Measurements from ENCODE around the gene FCN3.

The FCN3 gene

DNA sequence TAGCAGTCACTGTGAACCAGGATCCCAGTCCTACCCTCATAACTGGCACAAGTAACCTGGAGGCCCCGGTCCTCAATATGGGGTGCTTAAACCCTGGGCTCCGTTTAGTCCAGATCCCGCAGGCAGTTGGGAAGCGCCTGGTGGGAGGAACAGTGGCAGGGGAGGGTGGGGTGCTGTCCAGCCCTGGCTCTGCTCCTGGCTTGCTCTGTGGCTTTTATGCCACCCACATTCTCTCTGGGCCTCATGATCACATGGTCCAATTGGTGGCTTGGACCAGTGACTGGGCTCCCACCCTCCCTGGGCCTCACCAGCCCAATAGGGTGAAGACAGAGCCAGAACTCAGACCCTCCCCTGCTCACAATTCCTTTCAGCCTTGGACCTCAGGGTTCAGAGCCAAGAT is 5.6 kb upstream of the FCN3 start:
- peak; percentile 41 for DNase-seq (ENCODE audit: low spot score)

DNA sequence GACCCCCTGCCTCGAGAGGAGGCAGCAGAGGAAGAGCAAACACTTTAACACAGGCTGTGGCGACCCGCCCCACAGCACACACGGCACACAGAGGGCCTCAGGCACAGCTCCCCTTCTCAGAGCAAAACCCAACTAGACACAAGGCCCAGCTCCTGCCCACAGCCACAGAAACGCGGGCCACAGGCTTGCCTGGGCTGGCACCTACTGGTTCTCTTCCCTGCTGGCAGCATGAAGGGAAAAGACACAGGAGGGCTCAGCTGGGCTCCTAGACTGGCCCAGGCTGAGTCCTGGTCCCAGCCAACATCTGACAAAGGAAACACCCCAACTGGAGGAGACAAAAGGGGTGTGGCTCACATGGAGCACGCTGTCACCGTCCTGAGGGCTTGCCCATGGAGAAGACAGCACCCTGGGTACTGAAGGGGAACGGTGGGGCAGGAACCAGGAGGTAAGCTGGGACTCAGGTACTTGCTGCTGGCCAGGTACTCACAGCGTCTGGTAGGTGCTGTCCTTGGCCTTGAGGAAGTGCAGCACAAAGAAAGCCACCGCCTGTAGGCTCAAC is 5.0 kb upstream of the FCN3 start:
- no peak for DNase-seq (ENCODE audit: low spot score)

DNA sequence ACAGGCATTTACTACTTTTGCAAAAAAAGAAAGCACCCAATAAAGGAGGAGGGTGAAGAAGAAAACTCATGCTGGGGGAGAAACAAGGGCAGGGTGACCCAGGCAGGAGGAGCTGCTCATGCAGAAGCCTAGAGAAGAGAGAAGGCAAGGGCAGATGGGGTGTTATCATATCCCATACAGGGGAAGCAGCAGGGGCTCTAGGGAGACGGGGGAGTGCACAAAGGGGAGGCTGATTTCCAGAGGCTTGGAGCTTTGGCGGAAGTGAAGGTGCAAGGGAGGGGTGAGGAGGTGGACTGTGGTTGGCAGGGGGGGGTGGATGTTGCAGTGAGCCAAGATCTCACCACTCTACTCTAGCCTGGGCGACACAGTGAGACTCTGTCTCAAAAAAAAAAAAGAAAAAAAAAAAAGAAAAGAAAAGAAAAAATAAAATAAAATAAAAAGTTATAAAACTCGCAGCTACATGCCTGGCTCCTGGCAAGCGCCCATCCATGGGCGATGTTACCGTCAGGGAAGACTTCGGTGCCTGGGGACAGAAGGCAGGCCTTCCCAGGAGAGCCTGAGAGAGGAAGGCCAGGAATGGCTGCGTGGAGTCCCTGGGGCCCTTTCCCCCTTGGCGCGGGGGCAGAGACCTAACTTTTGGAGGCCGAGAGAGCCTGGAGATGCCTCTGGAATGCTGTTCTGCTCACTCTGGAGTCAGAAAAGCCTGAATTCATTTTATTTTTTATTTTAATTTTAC is 3.3 kb upstream of the FCN3 start:
- DNase-seq (ENCODE audit: low spot score), result no peak

DNA sequence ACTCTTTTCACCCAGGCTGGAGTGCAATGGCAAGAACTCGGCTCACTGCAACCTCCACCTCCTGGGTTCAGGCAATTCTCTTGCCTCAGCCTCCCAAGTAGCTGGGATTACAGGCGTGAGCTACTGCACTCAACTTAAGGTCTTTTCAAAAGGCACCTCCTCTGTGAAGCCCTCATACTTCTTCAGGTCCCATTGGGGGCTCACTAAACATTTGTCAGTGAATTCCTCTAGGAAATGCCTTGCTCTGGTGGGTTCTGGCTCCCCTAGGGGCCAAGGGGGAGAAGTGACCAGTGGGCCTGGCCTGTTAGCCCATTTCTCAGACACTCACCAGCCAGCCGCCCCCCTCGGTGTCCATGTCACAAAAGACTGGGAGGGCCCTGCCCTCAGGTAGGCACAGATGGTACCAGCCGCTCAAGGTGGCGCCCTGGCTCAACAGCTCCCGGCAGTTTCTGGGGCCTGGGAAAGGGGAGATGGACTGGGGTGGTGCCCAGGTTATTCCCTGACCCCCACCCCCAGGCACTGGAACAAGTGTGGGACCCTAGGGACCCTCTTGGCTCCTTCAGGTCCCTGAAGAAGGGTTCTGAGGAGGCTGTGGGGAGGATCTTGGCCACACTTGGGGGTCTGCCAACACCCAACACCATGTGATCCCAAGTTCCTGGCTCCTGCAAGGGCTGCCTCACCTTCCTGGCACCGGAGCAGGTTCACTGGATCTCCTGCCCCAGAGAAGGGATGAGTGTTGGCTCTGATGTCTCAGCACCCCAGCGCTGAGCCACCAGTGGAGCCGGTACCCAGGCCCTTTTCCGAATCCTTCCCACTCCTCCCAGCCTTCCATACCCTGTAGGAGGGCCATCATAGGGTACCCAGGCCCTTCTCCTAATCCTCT is 1.6 kb downstream of the FCN3 start:
- no peak for DNase-seq (ENCODE audit: low spot score)

DNA sequence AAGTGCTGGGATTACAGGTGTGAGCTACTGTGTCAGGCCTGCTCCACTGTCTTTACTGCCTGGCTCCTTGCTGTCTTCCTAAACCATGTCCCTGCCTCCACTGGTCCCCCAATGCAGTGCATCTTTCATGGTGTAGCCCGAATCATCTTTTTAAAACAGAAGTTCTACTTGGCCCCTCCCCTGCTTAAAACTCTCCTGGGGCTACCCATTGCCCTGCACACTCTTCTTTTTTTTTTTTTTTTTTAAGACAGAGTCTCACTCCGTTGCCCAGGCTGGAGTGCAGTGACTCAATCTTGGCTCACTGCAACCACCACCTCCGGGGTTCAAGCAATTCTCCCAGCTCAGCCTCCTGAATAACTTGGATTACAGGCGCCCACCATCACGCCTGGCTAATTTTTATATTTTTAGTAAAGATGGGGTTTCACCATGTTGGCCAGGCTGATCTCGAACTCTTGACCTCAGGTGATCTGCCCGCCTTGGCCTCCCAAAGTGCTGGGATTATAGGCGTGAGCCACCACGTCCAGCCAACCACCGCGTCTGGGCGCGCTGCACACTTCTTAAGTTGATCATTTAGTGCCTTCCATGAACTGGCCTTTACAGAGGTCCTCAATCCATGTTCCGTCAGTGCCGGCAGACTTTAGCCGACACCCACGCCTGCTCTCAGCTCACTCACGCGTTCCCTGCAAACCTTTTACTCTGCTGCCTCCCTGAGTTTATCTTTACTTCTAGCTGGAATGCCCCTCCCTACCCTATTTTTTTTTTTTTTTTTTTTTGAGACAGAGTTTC is 2.4 kb downstream of the FCN3 start:
- DNase-seq (ENCODE audit: low spot score), result no peak

DNA sequence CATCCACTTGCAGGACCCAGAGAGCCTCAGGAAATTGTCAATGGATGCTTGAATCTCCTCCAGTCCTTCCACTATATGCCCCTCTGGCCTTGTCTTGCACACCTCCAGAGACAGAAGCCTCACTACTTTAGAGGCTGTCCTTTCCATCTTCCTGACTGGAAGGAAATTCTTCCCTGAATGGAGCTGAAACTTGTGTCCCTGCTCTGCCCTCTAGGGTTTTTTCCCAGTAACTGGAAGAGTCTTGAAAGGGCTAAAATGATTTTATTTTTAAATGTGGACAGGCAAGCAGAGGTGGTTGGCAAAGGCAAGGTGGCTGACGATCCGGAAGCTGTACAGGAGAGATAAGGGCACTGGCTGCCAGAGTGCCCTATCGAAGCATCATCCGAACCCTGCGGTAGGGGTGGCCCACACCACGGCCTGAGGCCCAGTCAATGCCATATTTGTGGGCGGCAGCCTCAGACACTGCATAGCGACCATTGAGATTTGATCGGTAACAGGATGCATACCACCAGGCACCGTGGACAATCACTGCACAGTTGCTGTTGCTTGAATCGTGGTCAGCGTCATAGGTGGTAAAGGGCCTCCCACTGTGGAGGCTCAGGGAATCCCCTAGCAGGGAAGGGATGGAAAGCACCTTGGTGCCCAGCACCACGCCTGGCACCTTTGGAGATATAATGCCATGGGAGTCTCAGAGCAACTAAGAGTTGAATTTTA is 5.6 kb downstream of the FCN3 start:
- no peak for DNase-seq (ENCODE audit: low spot score)

DNA sequence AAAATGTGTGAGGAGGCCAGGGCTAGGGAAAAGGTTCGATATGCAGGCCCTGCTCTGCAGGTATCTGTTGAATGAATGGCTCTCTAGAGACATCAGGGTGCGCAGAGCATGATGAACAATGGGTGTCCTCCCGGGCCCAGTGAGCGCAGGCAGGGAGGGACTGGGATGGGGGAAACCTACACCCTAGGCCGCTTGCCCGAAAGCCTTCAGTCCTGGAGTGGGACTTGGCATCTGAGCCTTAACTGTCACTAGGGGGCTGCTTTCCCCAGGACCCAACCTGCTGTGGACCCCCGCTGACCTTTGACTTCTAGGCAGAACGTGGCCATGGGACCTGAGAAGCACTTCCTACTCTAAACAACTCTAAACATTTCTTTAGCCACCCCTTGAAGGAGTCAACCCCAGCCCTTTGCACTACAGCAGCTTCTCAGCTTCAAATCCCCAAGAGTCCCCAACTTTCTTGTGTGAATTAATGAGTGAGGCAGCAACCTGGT is 7.4 kb downstream of the FCN3 start:
- no peak for DNase-seq (ENCODE audit: low spot score)

DNA sequence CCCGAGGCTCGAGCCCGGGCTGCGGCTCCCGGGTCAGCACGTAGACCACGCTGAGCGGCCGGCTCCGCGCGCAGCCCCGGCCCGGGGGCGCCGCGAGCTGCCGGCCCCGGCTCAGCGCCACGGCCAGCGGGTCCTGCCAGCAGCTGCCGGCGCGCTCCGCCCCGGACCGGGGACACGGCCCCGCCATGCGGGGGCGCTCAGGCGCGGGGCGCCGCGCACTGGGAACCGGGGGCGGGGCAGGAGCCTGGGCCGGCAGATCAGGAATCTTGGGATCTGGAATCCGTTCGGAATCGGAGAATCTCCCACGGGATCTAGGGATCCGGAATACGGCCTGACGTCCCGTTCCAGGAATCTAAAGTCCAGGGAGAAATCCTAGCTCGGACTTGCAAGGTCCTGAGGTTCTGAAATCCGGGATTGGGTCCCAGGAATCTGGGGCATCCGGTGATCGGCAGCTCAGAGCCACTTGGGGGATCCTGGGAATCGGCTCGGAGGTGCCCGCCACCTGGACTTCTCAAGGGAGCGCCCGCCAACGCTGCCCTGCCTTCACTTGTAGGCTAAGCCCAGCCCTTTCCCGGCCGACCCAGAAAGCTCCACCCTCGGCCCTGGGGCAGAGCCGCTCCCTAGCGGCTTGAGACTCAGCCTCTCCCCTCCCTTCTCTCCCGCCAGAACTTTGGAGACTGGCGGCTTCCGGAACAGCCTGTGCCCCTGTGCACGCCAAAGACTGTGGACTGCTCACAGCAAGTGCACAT is 8.0 kb downstream of the FCN3 start, which contains the start of gene MAP3K6:
MAP3K6 (minus strand) TSS at position 551 of the 749 bp plus-strand sequence; CDS start at position 187, 364 bp downstream.
- DNase-seq (ENCODE audit: low spot score), result peak; percentile 93

DNA sequence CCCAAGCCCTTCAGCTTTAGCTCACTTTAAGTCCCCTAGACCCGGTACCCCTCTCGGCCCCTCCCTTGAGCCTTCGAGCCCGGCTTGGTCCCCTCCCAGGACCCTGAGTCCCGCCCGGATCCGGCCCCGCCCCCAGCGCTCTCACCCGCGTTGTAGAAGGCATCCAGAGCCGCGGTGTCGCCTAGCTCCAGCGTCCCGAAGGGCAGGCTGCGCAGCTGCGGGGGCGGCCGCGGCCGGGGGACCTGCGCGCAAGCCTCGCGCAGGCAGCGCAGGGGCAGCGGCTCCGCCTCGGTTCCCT is 8.6 kb downstream of the FCN3 start:
- peak; percentile 89 for DNase-seq (ENCODE audit: low spot score)

DNA sequence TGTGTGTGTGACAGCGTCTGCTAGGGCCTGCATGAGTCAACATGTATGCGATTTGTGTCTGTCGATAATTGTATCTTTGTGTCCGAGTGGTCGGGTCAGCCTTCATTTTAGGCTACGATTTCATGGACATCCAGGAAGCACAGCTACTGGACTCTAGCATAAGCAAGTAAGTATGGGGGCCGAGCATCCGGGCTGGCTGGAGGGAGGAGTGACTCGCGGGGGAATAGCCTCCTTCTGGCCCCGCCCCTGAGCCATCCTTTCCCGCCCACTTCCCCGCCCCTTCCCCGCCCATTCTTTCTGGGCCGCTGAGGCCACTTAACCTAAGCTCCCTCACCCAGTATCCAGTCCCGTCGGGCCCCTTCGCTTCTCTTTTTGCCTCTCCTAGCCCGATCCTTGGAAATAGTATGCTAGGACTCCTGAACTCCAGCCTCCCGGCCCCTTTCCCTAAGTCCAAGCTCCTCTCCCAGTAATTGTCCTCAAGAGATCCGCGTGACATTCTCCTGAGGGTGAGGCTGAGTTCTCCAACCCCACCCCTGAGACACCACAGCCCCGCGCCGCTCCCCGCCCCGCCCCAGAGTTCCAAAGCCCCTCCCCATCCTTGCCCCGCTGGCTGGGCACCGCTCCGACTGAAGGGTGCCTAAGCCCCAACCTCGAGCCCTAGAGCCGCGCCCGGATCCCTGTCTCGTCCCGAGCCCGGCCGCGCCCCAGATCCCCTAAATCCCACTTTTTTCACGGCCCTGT is 9.1 kb downstream of the FCN3 start:
- DNase-seq (ENCODE audit: low spot score), result peak; percentile 97

DNA sequence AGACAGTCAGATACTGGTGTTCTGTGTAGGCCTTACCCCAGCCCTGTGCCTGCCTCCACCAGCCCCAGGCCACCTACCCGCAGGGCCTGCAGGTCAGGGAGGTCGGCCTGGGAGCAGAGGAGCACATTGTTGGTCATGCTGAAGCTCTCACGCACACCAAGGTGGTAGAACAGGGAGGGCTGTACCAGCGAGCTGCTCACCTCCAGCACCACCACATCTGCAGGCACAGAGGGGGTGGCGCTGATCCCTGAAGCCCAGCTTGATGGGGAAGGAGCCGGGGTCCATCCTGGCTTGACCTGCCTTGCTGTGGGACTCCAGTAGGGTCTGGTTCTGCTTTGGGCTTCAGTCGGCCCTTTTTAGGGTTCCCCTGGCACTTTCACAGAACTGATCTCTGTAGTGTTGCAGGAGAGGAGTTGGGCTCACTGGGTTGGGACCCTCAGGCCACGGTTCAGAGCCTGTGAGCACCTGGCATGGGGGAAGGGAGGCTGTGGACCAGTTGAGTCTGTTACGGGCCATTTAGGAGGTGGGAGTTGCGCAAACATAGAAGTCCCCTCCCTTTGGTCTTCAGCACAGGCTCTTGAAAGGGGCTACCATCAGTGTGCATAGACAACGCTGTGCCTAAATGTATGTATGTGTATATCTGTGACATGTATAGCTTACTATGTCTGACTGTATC is 9.8 kb downstream of the FCN3 start:
- no peak for DNase-seq (ENCODE audit: low spot score)

DNA sequence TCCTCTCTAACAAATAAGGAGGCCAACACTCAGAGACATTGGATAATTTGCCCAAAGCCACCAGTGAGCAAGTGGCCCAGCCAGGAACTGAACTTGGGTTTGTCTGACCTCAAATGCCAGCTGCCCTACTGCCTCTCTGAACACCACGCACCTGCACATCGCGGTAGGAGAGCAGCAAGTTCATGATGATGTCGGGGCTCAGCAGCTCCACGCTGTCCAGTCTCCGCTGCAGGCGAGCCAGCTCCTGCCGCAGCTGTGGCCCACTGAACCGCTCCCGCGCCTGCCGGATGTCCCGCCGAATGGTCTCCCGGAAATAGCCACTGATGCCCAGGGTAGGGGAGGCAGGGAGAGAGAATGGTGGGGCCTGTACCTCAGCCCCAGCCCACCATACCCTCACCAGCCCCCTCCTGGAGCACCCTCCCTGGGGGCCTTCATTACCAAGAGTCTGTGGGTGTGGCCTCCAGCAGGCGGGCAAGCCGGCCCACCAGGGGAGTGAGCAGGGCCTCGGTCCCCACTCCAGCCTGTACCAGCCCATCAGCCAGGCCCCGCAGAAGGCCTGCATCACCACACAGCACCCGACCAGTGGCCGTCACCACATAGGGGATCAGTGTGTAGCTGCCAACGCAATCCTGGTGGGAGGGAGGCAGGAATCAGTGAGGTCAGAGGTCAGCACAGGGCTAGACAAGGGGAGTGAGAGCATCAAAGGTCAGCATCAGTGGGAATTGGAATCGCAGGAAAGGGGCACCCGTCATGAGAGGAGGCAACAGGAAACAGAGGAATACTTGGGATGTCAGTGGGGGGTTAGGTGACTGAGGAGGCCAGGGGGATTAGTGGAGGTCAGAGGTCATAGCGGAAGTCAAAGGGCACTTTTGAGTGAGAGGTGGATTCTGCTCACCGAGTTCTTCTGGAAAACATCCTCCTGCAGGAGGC is 10.6 kb downstream of the FCN3 start:
- no peak for DNase-seq (ENCODE audit: low spot score)

DNA sequence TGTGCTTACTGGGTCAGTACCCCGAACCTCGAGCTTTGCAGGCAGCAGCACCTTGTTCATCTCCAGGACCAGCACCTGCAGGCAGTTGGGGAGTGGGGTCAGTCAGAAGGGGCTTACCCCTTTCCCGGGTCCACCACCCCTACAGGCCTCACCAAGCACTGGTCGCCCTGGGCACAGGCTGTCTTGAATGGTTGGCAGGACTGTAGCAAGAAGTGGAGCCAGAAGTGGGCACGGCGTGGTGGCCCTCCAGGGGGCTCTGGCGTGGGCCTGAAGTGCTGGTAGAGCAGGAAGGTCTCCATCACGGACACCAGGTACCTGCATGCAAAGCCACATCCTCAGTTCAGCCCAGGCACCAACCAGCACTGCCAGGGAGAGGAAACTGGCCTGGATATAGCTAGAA is 13.1 kb downstream of the FCN3 start:
- DNase-seq (ENCODE audit: low spot score), result no peak

DNA sequence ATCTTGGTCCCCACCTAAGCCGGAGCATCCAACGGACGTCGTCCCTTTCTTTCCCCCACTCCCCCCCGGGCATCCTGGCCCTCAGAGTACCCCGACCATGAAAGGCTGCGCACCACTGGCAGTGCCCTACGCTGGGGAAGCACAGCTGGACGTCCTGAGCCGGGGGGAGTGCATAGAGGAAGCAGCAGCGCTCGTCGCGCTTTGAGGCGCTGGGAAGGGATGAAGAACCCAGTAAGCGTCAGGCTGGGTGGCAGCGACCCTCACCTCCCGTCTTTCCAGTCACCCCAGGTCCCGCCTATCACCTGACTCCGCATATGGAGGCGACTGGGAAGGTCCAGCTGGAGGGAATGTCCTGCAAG is 13.6 kb downstream of the FCN3 start:
- DNase-seq (ENCODE audit: low spot score), result no peak

DNA sequence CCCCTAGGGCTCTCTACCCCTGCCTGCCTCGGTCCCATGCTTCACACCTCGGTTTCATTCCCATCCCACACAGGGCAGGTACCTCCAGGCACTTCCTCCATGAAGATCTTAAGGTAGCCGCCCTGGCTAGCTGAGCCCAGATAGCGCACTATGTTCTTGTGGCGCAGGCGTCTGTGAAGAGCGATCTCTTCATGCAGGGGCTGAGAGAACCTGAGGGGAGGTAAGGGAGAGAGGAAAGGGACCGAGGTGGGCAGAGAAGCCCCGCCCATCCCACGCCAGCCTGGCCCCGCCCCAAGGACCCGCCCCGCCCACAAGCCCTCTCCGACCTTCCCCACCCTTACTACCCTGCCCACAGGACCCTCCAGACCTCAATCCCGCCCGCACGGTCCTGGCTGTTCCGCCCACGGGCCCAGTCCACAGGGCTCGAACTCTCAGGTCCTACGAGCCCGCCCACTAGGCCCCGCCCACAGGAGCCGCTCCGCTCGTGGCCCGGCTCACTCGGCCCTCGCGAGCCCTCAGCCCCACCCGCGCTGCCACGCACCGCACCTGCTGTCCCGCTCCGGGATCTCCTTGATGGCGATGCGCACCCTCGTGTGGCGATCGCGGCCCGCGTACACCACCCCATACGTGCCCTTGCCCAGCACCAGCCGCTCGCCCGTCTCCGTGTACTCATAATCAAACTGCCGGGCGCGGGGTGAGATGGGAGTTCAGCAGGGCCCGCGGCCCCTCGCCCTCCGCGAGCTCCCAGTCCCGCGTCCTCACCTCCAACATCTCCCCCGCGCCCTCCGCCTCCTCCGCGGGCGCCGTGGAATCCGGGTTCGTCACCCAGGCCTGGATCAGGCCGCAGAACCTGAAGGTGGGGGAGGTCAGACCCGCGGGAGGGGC is 14.2 kb downstream of the FCN3 start:
- DNase-seq (ENCODE audit: low spot score), result no peak

DNA sequence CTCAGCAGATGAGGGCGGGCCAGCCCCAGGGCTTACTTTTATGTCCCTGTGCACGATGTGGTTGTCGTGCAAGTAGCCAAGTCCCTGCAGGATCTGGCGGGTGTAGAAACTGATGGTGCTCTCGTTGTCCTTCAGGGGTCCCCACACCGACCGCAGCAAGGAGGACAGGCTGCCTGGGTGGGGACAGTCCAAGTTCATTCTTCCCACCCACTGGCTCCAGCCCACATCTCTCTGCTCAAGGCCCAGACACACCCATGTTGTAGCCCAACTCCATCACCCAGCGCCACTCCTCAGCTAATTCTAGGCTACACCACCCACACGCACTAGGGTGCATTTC is 14.8 kb downstream of the FCN3 start:
- DNase-seq (ENCODE audit: low spot score), result no peak

DNA sequence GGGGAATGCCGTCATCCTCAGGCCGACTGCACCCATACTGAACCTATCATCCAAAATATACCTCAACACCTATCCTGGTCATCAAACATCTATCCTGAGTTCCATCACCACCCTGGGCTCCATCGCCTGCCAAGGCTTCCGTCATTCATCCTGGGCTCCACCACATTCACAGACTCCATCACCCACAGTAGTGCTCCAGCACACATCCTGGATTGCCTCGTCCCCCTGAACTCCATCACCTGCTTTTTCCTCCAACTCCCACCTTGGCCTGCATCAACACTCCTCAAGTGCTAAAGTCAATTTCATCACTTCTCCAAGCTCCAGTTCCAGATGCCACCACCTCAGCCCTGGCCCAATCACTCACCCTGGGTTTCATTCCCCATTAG is 15.7 kb downstream of the FCN3 start:
- no peak for DNase-seq (ENCODE audit: low spot score)

All from GM03348 (cell line).